GM12874 (cell line): Measurements from ENCODE around the gene FBP2.

Source experiments
- CTCF ChIP-seq: IDR thresholded peaks from 2 replicates; pipeline ENCODE4 v1.5.1; 2011; ENCODE audit warnings: low read depth, mild to moderate bottlenecking, control low read depth, low read length, moderate library complexity; ENCODE audit not compliant: insufficient read depth

FBP2 gene

GRCh38 chr9:94533155-94533554, 60.5 kb downstream of the FBP2 start:
- no peak for TF ChIP-seq CTCF

- TF ChIP-seq CTCF: no peak
Measured at GRCh38 chr9:94528886-94529285, 64.7 kb downstream of the FBP2 start.

GRCh38 chr9:94526951-94527350, 66.7 kb downstream of the FBP2 start:
- TF ChIP-seq CTCF: no peak

GRCh38 chr9:94526271-94526670, 67.4 kb downstream of the FBP2 start:
- TF ChIP-seq CTCF: no peak

- no peak for TF ChIP-seq CTCF
Measured at GRCh38 chr9:94525396-94526035, 68.1 kb downstream of the FBP2 start.

- no peak for TF ChIP-seq CTCF
Measured at GRCh38 chr9:94517254-94517653, 76.4 kb downstream of the FBP2 start.

GRCh38 chr9:94514722-94515121, 78.9 kb downstream of the FBP2 start:
- no peak for TF ChIP-seq CTCF
